Activated CD8-positive, alpha-beta memory T cell treated with anti-CD3 and anti-CD28 coated beads for 48 hours (primary cell): ENCODE results near the gene EIF4G3.

ENCODE experiments used
- DNase-seq, 3 experiments: peaks; one replicate each; pipeline ENCODE4 v3.0.0-alpha.2; 2020; ENCODE audit warnings: low read depth in 2 of 3, low spot score in 2 of 3

Gene EIF4G3

GRCh38 chr1:20998826-20999225, 177.9 kb downstream of the EIF4G3 start:
- no peak for DNase-seq

- no peak for DNase-seq
These were observed 179.0 kb downstream of the EIF4G3 start for GRCh38 chr1:20997602-20998224.

- no peak for DNase-seq
These were observed 180.1 kb downstream of the EIF4G3 start for GRCh38 chr1:20996554-20996953.

- no peak for DNase-seq
These were observed 182.8 kb downstream of the EIF4G3 start for GRCh38 chr1:20993716-20994575.

GRCh38 chr1:20992322-20993056, 184.2 kb downstream of the EIF4G3 start:
- DNase-seq = no peak

GRCh38 chr1:20988943-20989342, 187.8 kb downstream of the EIF4G3 start:
- no peak for DNase-seq

- no peak for DNase-seq
These were observed 188.6 kb downstream of the EIF4G3 start for GRCh38 chr1:20987831-20988825.

- no peak for DNase-seq
These were observed 193.3 kb downstream of the EIF4G3 start for GRCh38 chr1:20983297-20983889.

- DNase-seq = no peak
These were observed 194.4 kb downstream of the EIF4G3 start for GRCh38 chr1:20982316-20982715.

- no peak for DNase-seq
These were observed 194.8 kb downstream of the EIF4G3 start for GRCh38 chr1:20981915-20982314.

GRCh38 chr1:20980051-20980450, 196.6 kb downstream of the EIF4G3 start:
- no peak for DNase-seq

- no peak for DNase-seq
These were observed 198.3 kb downstream of the EIF4G3 start for GRCh38 chr1:20978413-20978812.

- no peak for DNase-seq
These were observed 201.0 kb downstream of the EIF4G3 start for GRCh38 chr1:20975668-20976067.

GRCh38 chr1:20974951-20975350, 201.7 kb downstream of the EIF4G3 start:
- DNase-seq = no peak

- no peak for DNase-seq
These were observed 202.6 kb downstream of the EIF4G3 start for GRCh38 chr1:20974069-20974468.

- DNase-seq = no peak
These were observed 203.8 kb downstream of the EIF4G3 start for GRCh38 chr1:20972855-20973254.

- DNase-seq = no peak
These were observed 211.9 kb downstream of the EIF4G3 start for GRCh38 chr1:20964540-20965484.

GRCh38 chr1:20962576-20963258, 214.0 kb downstream of the EIF4G3 start:
- DNase-seq = no peak

GRCh38 chr1:20958430-20958829, 218.3 kb downstream of the EIF4G3 start:
- DNase-seq = no peak
